Gastrocnemius medialis (tissue), 4 donors: Measurements from ENCODE around the gene SS18L1. TPM values are rescaled to one million over a fixed set of nuclear protein-coding genes. Genes with fewer than 3 reads are reported as not detected.

Source experiments
- ATAC-seq, 2 donors: fragments of 150-250 bp; one replicate each; pipeline ENCODE4 v1.9.1; 2016
- DNase-seq, 2 donors: peaks; one replicate each; pipeline ENCODE4 v3.0.0-alpha.2; 2019
- H3K27ac ChIP-seq, 4 donors: fragments of 200-600 bp; sonication (generic); 1 replicate in 1 of 4; 2 replicates in 3 of 4; pipeline ENCODE4 v1.5.1; 2016 to 2018; ENCODE audit warnings: mild to moderate bottlenecking in 2 of 4, moderate library complexity in 1 of 4
- H3K27me3 ChIP-seq, 3 donors: fragments of 200-600 bp; sonication (generic) in 2 of 3; 1 replicate in 1 of 3; 2 replicates in 2 of 3; pipeline versions ENCODE4 v1.5.1 to v1.6.0; 2016 to 2019; ENCODE audit warnings: mild to moderate bottlenecking in 1 of 3, moderate library complexity in 1 of 3
- H3K36me3 ChIP-seq, 2 donors: fragments of 200-600 bp; sonication (generic) in 1 of 2; one replicate each; pipeline ENCODE4 v1.5.1; 2017 to 2018
- H3K4me1 ChIP-seq, 2 donors: fragments of 200-600 bp; sonication (generic) in 1 of 2; one replicate each; pipeline ENCODE4 v1.5.1; 2016 to 2017; ENCODE audit warnings: mild to moderate bottlenecking in 2 of 2
- H3K4me3 ChIP-seq, 4 donors: fragments of 200-600 bp; sonication (generic) in 3 of 4; 1 replicate in 1 of 4; 2 replicates in 3 of 4; pipeline ENCODE4 v1.5.1; 2016 to 2019; ENCODE audit warnings: mild to moderate bottlenecking in 2 of 4
- H3K9me3 ChIP-seq, 3 donors: fragments of 200-600 bp; sonication (generic) in 2 of 3; 1 replicate in 1 of 3; 2 replicates in 2 of 3; pipeline ENCODE4 v1.5.1; 2016 to 2019
- POLR2A ChIP-seq, 2 donors: fragments of 450-650 bp; IDR thresholded peaks; one replicate each; pipeline ENCODE4 v1.6.1; 2017; ENCODE audit warnings: antibody characterized with exemption in 2 of 2, mild to moderate bottlenecking in 2 of 2, moderate library complexity in 2 of 2
- in situ Hi-C, 4 donors: fragments of 200-750 bp; cut with MboI; loops; one replicate each; pipeline versions ENCODE4 v1.15.0 to v1.8.0; 2017; ENCODE audit warnings: low sequenced_read_pairs in 4 of 4
- intact Hi-C: fragments of 100-400 bp; cut with DNase I; formaldehyde crosslinking; loops from one replicate; pipeline ENCODE4 v1.15.1; 2023; ENCODE audit warnings: low total_unique reads
- total RNA-seq, 4 donors: library from RNA; depleted of rRNA; stranded (reverse); fragments of >200 nt; gene quantifications; one replicate each; pipeline versions ENCODE4 v1.1.0 to v1.2.3, GENCODE V29; 2016
- TF ChIP-seq, protein P1 (sequence below), 5 experiments: fragments of 450-650 bp in 3 of 5; fragments of 200-600 bp in 2 of 5; sonication (generic) in 2 of 5; IDR thresholded peaks in 4 of 5; conservative IDR thresholded peaks in 1 of 5; 1 replicate in 4 of 5; 2 replicates in 1 of 5; pipeline ENCODE4 v1.5.1; 2016 to 2019; ENCODE audit warnings: antibody characterized with exemption in 5 of 5, mild to moderate bottlenecking in 3 of 5, moderate library complexity in 3 of 5

The SS18L1 gene
- total RNA-seq, 4 donors from 2014 or later, result 11.5 to 31.8 (median 16.9) TPM

DNA sequence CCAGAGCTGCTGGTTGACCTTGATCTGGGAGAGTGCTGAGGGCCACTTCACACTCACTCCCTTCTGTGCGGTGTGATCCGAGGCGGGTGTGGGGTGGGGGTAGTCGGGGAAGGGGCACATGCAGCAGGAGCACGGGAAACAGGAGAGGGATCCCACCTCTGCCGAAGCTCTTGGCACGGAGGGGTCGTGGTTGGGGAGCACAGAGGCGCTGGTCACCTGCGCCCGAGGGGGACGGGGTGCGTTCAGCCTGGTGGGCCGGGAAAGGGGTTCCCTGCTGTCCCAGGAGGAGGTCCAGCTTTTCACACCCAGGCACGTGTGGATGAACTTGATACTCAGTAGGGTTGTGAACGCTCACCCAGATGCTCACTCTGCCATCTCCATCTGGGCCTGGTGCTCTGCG, 17.3 kb downstream of the SS18L1 start:
- DNase-seq (no peak), ATAC-seq (no peak)
- intact Hi-C loops, result no loop called here
- H3K36me3 ChIP-seq, result peaks cover 0 to 44% of the 10 kb centered on the region in 2 donors
- H3K4me3 ChIP-seq, result no peak overlapping the region
- H3K27me3 ChIP-seq, result no peaks in the 10 kb centered on the region
- in situ Hi-C loops, result no loop called here
- no peaks in the 10 kb centered on the region for H3K9me3 ChIP-seq
- H3K27ac ChIP-seq, result no peak overlapping the region
- peaks cover 7 to 27% of the 10 kb centered on the region in 2 donors for H3K4me1 ChIP-seq
- TF ChIP-seq, protein P1, sequence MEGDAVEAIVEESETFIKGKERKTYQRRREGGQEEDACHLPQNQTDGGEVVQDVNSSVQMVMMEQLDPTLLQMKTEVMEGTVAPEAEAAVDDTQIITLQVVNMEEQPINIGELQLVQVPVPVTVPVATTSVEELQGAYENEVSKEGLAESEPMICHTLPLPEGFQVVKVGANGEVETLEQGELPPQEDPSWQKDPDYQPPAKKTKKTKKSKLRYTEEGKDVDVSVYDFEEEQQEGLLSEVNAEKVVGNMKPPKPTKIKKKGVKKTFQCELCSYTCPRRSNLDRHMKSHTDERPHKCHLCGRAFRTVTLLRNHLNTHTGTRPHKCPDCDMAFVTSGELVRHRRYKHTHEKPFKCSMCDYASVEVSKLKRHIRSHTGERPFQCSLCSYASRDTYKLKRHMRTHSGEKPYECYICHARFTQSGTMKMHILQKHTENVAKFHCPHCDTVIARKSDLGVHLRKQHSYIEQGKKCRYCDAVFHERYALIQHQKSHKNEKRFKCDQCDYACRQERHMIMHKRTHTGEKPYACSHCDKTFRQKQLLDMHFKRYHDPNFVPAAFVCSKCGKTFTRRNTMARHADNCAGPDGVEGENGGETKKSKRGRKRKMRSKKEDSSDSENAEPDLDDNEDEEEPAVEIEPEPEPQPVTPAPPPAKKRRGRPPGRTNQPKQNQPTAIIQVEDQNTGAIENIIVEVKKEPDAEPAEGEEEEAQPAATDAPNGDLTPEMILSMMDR (IDR thresholded peaks at IDR 0.05 in 4 of 5, conservative IDR thresholded peaks at IDR 0.05 in 1 of 5), result no peak
- no peak for TF ChIP-seq POLR2A (IDR thresholded peaks at IDR 0.05)

DNA sequence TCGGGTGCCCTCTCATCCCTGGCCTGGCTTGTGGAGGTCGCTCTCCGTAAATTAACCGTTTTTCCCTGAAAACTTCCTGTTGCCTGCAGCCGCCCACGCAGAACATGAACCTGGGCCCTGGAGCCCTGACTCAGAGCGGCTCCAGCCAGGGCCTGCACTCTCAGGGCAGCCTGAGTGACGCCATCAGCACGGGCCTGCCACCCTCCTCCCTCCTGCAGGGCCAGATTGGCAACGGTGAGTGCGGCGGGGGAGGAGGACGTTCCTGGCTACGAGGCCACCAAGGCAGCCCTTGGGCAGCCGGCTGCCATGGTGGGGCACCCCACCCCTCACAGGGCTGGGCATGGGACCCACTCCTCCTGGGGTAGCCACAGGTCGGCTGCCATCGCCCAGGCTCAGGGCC, 17.8 kb downstream of the SS18L1 start:
- DNase-seq (no peak), ATAC-seq (no peak)
- in situ Hi-C loops, result no loop called here
- intact Hi-C loops, result no loop called here
- TF ChIP-seq, protein P1 (IDR thresholded peaks at IDR 0.05 in 4 of 5, conservative IDR thresholded peaks at IDR 0.05 in 1 of 5), result no peak
- TF ChIP-seq POLR2A (IDR thresholded peaks at IDR 0.05), result no peak
- Histone ChIP-seq H3K4me1 (peaks cover 8 to 24% of the 10 kb centered on the region in 2 donors), H3K36me3 (peaks cover 0 to 48% of the 10 kb centered on the region in 2 donors), H3K27me3 (no peaks in the 10 kb centered on the region), H3K4me3 (no peak overlapping the region), H3K9me3 (no peaks in the 10 kb centered on the region), H3K27ac (no peak overlapping the region)

DNA sequence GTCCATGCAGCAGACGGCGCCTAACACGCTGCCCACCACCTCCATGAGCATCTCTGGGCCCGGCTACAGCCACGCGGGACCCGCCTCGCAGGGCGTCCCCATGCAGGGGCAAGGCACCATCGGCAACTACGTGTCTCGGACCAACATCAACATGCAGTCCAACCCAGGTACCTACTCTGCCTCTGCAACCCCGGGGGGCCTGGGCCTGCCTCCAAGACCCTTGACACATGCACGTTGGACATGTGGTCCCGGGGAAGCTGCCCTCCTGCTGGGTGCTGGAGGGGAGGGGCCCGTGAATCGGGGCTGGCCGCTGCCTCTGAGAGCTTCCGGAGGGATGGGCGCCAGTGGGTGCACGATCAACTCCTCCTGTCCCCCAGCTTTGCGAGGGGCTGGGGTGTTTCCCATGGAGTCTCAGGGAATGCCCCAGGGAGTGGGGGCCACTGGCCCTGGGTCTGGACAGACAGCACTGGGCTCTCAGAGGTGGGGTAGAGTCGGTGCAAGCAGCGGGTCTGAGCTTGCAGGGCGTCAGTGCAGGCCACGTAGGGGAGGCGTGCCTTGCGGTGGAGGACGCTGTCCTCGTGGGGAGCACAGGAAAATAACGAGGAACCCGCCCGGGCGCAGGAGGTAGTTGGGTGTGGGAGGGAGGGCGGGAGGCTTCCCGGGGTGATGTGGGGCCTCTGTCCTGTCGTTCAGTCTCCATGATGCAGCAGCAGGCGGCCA, 19.4 kb downstream of the SS18L1 start:
- DNase-seq (no peak), ATAC-seq (no peak)
- Histone ChIP-seq H3K4me1 (peaks cover 12 to 19% of the 10 kb centered on the region in 2 donors), H3K27me3 (no peaks in the 10 kb centered on the region), H3K36me3 (peaks cover 0 to 51% of the 10 kb centered on the region in 2 donors), H3K4me3 (no peak overlapping the region), H3K9me3 (no peaks in the 10 kb centered on the region), H3K27ac (no peak overlapping the region)
- in situ Hi-C loops, result no loop called here
- intact Hi-C loops, result no loop called here
- TF ChIP-seq POLR2A (IDR thresholded peaks at IDR 0.05), result no peak
- TF ChIP-seq, protein P1 (IDR thresholded peaks at IDR 0.05 in 4 of 5, conservative IDR thresholded peaks at IDR 0.05 in 1 of 5), result no peak

DNA sequence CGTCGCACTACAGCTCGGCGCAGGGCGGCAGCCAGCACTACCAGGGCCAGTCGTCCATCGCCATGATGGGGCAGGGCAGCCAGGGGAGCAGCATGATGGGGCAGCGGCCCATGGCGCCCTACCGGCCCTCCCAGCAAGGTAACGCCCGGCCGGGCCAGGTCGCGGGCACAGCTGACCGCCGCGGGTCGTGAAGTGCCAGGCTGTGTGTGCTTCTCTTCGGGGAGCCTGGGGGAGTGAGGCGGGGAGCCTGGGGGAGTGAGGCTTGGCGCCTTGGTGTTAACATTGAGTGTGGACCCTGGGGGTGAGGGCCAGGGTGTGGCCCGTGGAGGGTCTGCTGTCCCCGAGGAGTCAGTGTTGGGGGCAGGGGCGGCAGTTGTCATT, 19.9 kb downstream of the SS18L1 start:
- ATAC-seq, result no peak
- peaks cover 12 to 19% of the 10 kb centered on the region in 2 donors for H3K4me1 ChIP-seq
- no peaks in the 10 kb centered on the region for H3K9me3 ChIP-seq
- no peak overlapping the region for H3K27ac ChIP-seq
- no peaks in the 10 kb centered on the region for H3K27me3 ChIP-seq
- H3K36me3 ChIP-seq, result peaks cover 0 to 51% of the 10 kb centered on the region in 2 donors
- no peak overlapping the region for H3K4me3 ChIP-seq
- DNase-seq, result no peak
- intact Hi-C loops, result no loop called here
- no peak for TF ChIP-seq POLR2A (IDR thresholded peaks at IDR 0.05)
- TF ChIP-seq, protein P1 (IDR thresholded peaks at IDR 0.05 in 4 of 5, conservative IDR thresholded peaks at IDR 0.05 in 1 of 5), result no peak
- in situ Hi-C loops, result no loop called here
